ENCODE results near the gene MACF1. TPM values are rescaled to one million over a fixed set of nuclear protein-coding genes. Genes with fewer than 3 reads are reported as not detected.
"Not testable (repeated sequence)": the region's sequence is repeated elsewhere in the genome, so short reads cannot be mapped to it uniquely, and the experiment has no call there.

MACF1 gene
- total RNA-seq, 1 donor from 2014 or later: 694 TPM

DNA sequence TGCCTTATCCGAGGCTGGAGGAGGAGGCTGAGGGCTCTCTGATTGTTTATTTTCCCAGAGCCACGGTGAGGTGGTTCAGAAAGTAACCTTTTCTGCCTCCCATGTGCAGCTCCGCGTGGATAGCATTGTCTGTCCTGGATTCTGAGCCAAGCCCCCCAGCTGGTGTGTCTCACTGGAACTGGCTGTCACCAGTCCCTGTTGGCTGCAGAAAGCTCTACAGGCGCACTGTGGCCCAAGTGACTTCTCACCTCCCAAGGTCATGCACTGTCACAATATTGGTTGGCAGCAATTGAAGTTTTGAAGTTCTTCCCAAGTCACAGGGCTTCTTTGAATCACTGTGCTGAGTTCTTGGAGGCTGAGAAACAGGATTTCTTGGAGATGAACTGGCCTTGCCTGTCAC is 295.2 kb downstream of the MACF1 start:
- Mint-ChIP-seq H3K4me3 (ENCODE audit: unreplicated experiment) (peak overlapping the region; percentile 22), H3K27me3 (ENCODE audit: low read depth, unreplicated experiment) (peaks cover 5% of the 10 kb centered on the region), H3K4me1 (ENCODE audit: low read depth, unreplicated experiment) (peaks cover 13% of the 10 kb centered on the region), H3K27ac (ENCODE audit: unreplicated experiment) (no peak overlapping the region), H3K9me3 (ENCODE audit: unreplicated experiment) (no peaks in the 10 kb centered on the region), H3K36me3 (ENCODE audit: low read depth, unreplicated experiment) (peaks cover 5% of the 10 kb centered on the region)
- Histone ChIP-seq H3K4me2 (ENCODE audit: low read length) (no peak overlapping the region), H3K27ac (ENCODE audit: low read depth, low read length) (no peak overlapping the region), H4K20me1 (ENCODE audit: insufficient read depth, low read length) (no peaks in the 10 kb centered on the region), H3K9ac (ENCODE audit: low read length) (no peak overlapping the region), H3K27me3 (ENCODE audit: insufficient read depth, low read length) (no peaks in the 10 kb centered on the region), H3K79me2 (ENCODE audit: insufficient read depth, low read length) (no peaks in the 10 kb centered on the region), H3K4me3 (ENCODE audit: insufficient read depth, low read depth, low read length) (no peak overlapping the region), H3K9me3 (ENCODE audit: insufficient read depth, low read depth, low read length) (no peaks in the 10 kb centered on the region), H2AFZ (ENCODE audit: low read depth, low read length) (no peak overlapping the region), H3K4me1 (ENCODE audit: insufficient read depth, low read length) (no peaks in the 10 kb centered on the region), H3K36me3 (ENCODE audit: insufficient read depth, low read length) (no peaks in the 10 kb centered on the region)
- FAIRE-seq (no peak), DNase-seq (ENCODE audit: low read depth) (no peak)
- TF ChIP-seq, protein P1, sequence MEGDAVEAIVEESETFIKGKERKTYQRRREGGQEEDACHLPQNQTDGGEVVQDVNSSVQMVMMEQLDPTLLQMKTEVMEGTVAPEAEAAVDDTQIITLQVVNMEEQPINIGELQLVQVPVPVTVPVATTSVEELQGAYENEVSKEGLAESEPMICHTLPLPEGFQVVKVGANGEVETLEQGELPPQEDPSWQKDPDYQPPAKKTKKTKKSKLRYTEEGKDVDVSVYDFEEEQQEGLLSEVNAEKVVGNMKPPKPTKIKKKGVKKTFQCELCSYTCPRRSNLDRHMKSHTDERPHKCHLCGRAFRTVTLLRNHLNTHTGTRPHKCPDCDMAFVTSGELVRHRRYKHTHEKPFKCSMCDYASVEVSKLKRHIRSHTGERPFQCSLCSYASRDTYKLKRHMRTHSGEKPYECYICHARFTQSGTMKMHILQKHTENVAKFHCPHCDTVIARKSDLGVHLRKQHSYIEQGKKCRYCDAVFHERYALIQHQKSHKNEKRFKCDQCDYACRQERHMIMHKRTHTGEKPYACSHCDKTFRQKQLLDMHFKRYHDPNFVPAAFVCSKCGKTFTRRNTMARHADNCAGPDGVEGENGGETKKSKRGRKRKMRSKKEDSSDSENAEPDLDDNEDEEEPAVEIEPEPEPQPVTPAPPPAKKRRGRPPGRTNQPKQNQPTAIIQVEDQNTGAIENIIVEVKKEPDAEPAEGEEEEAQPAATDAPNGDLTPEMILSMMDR (IDR thresholded peaks at IDR 0.05; ENCODE audit: insufficient read depth, low read depth, low read length): no peak
- no peak for TF ChIP-seq EZH2 (IDR thresholded peaks at IDR 0.05; ENCODE audit: insufficient read depth, low read length)

DNA sequence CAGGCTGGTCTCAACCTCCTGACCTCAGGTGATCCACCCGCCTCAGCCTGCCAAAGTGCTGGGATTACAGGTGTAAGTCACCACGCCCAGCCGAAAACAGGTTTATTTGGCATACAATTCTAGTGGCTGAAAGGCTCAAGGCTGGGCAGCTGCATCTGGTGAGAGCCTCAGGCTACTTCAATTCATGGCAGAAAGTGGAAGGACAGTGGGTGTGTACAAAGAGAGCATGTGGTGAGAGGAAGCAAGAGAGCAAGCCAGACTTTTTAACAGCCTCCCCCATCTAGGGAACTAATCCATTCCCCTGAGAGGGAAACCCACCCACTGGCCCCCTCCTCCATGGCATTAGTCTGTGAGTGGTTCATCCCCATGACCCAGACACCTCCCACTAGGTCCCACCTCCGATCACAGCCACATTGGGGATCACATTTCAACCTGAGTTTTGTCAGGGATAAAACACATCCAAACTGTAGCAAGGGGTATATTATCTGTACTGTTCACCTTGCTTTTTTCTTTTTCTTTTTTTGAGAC is 296.4 kb downstream of the MACF1 start:
- no peaks in the 10 kb centered on the region for H4K20me1 ChIP-seq (ENCODE audit: insufficient read depth, low read length)
- Mint-ChIP-seq H3K4me1 (ENCODE audit: low read depth, unreplicated experiment) (peaks cover 13% of the 10 kb centered on the region), H3K36me3 (ENCODE audit: low read depth, unreplicated experiment) (peaks cover 5% of the 10 kb centered on the region), H3K9me3 (ENCODE audit: unreplicated experiment) (no peaks in the 10 kb centered on the region), H3K27me3 (ENCODE audit: low read depth, unreplicated experiment) (peaks cover 5% of the 10 kb centered on the region), H3K27ac (ENCODE audit: unreplicated experiment) (no peak overlapping the region), H3K4me3 (ENCODE audit: unreplicated experiment) (no peak overlapping the region)
- H2AFZ ChIP-seq (ENCODE audit: low read depth, low read length): no peak overlapping the region
- TF ChIP-seq EZH2 (IDR thresholded peaks at IDR 0.05; ENCODE audit: insufficient read depth, low read length): no peak
- TF ChIP-seq, protein P1 (IDR thresholded peaks at IDR 0.05; ENCODE audit: insufficient read depth, low read depth, low read length): no peak
- H3K4me3 ChIP-seq (ENCODE audit: insufficient read depth, low read depth, low read length): no peak overlapping the region
- no peak overlapping the region for H3K9ac ChIP-seq (ENCODE audit: low read length)
- FAIRE-seq (no peak), DNase-seq (ENCODE audit: low read depth) (no peak)
- no peaks in the 10 kb centered on the region for H3K4me1 ChIP-seq (ENCODE audit: insufficient read depth, low read length)
- no peaks in the 10 kb centered on the region for H3K27me3 ChIP-seq (ENCODE audit: insufficient read depth, low read length)
- no peak overlapping the region for H3K27ac ChIP-seq (ENCODE audit: low read depth, low read length)
- H3K4me2 ChIP-seq (ENCODE audit: low read length): no peak overlapping the region
- H3K9me3 ChIP-seq (ENCODE audit: insufficient read depth, low read depth, low read length): no peaks in the 10 kb centered on the region
- H3K79me2 ChIP-seq (ENCODE audit: insufficient read depth, low read length): no peaks in the 10 kb centered on the region
- H3K36me3 ChIP-seq (ENCODE audit: insufficient read depth, low read length): no peaks in the 10 kb centered on the region

DNA sequence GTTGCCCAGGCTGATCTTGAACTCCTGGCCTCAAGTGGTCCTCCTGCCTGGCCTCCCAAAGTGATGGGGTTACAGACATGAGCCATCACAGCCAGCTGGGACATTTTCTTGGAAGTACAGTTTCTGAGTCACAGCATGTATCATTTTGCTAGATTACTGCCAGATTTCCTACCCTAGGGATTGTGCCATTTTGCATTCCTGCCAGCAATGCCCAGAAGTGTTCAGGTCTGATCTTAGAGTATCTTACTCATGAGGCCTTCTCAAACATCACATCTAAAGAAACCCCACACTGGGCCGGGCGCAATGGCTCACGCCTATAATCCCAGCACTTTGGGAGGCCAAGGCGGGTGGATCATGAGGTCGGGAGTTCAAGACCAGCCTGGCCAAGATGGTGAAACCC is 297.2 kb downstream of the MACF1 start:
- H3K27ac Mint-ChIP-seq (ENCODE audit: unreplicated experiment): no peak overlapping the region
- H3K9me3 ChIP-seq (ENCODE audit: insufficient read depth, low read depth, low read length): no peaks in the 10 kb centered on the region
- FAIRE-seq (no peak), DNase-seq (ENCODE audit: low read depth) (peak; percentile 21)
- no peak overlapping the region for H2AFZ ChIP-seq (ENCODE audit: low read depth, low read length)
- TF ChIP-seq, protein P1 (IDR thresholded peaks at IDR 0.05; ENCODE audit: insufficient read depth, low read depth, low read length): no peak
- TF ChIP-seq EZH2 (IDR thresholded peaks at IDR 0.05; ENCODE audit: insufficient read depth, low read length): no peak
- no peaks in the 10 kb centered on the region for H3K4me1 ChIP-seq (ENCODE audit: insufficient read depth, low read length)
- H3K9ac ChIP-seq (ENCODE audit: low read length): no peak overlapping the region
- H3K4me1 Mint-ChIP-seq (ENCODE audit: low read depth, unreplicated experiment): peaks cover 13% of the 10 kb centered on the region
- no peaks in the 10 kb centered on the region for H4K20me1 ChIP-seq (ENCODE audit: insufficient read depth, low read length)
- H3K27me3 ChIP-seq (ENCODE audit: insufficient read depth, low read length): no peaks in the 10 kb centered on the region
- no peak overlapping the region for H3K27ac ChIP-seq (ENCODE audit: low read depth, low read length)
- no peak overlapping the region for H3K4me3 Mint-ChIP-seq (ENCODE audit: unreplicated experiment)
- no peak overlapping the region for H3K4me2 ChIP-seq (ENCODE audit: low read length)
- no peaks in the 10 kb centered on the region for H3K36me3 ChIP-seq (ENCODE audit: insufficient read depth, low read length)
- H3K4me3 ChIP-seq (ENCODE audit: insufficient read depth, low read depth, low read length): no peak overlapping the region
- H3K27me3 Mint-ChIP-seq (ENCODE audit: low read depth, unreplicated experiment): peaks cover 5% of the 10 kb centered on the region
- no peaks in the 10 kb centered on the region for H3K79me2 ChIP-seq (ENCODE audit: insufficient read depth, low read length)
- no peaks in the 10 kb centered on the region for H3K9me3 Mint-ChIP-seq (ENCODE audit: unreplicated experiment)
- H3K36me3 Mint-ChIP-seq (ENCODE audit: low read depth, unreplicated experiment): peaks cover 5% of the 10 kb centered on the region

DNA sequence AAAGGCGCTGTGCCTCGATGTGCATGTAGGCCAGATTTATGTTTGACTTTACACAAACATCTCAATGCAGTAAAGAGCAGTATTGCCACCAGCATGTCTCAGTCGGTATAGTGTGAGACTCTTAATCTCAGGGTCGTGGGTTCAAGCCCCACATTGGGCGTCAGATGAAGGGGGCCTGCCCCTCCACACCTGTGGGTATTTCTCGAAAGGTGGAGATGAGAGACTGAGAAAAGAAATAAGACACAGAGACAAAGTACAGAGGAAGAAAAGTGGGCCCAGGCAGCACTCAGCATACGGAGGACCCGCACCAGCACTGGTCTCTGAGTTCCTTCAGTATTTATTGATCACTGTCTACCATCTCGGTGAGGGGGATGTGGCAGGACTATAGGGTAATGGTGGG is 299.9 kb downstream of the MACF1 start:
- not testable (repeated sequence) for H3K36me3 ChIP-seq (ENCODE audit: insufficient read depth, low read length); DNase-seq (ENCODE audit: low read depth); H3K79me2 ChIP-seq (ENCODE audit: insufficient read depth, low read length); H3K4me2 ChIP-seq (ENCODE audit: low read length); H3K36me3 Mint-ChIP-seq (ENCODE audit: low read depth, unreplicated experiment); H3K27ac Mint-ChIP-seq (ENCODE audit: unreplicated experiment); H3K4me3 ChIP-seq (ENCODE audit: insufficient read depth, low read depth, low read length); H2AFZ ChIP-seq (ENCODE audit: low read depth, low read length); H3K9ac ChIP-seq (ENCODE audit: low read length); H3K27me3 ChIP-seq (ENCODE audit: insufficient read depth, low read length); H4K20me1 ChIP-seq (ENCODE audit: insufficient read depth, low read length); FAIRE-seq; H3K4me3 Mint-ChIP-seq (ENCODE audit: unreplicated experiment); H3K9me3 Mint-ChIP-seq (ENCODE audit: unreplicated experiment); H3K27ac ChIP-seq (ENCODE audit: low read depth, low read length); H3K9me3 ChIP-seq (ENCODE audit: insufficient read depth, low read depth, low read length)
- peaks cover 12% of the 10 kb centered on the region for H3K27me3 Mint-ChIP-seq (ENCODE audit: low read depth, unreplicated experiment)
- H3K4me1 ChIP-seq (ENCODE audit: insufficient read depth, low read length): peaks cover 14% of the 10 kb centered on the region
- H3K4me1 Mint-ChIP-seq (ENCODE audit: low read depth, unreplicated experiment): peaks cover 18% of the 10 kb centered on the region
